Type B pancreatic cell (in vitro differentiated cells): Measurements from ENCODE around the gene PACSIN3. TPM values are rescaled to one million over a fixed set of nuclear protein-coding genes. Genes with fewer than 3 reads are reported as not detected.

Experiments used
- DNase-seq: peaks from one replicate; pipeline ENCODE4 v3.0.0; 2021; ENCODE audit warnings: mixed read lengths; ENCODE audit not compliant: unreplicated experiment; ENCODE audit errors: extremely low spot score
- H3K27ac Mint-ChIP-seq: 2 replicates; pipeline ENCODE4 v1.8.0; 2021; ENCODE audit warnings: mild to moderate bottlenecking, mixed read lengths
- H3K27me3 Mint-ChIP-seq: 2 replicates; pipeline ENCODE4 v1.8.0; 2021; ENCODE audit warnings: mixed read lengths
- H3K36me3 Mint-ChIP-seq: 2 replicates; pipeline ENCODE4 v1.8.0; 2021; ENCODE audit warnings: mixed read lengths
- H3K4me1 Mint-ChIP-seq: one replicate; pipeline ENCODE4 v1.8.0; 2021; ENCODE audit warnings: mixed read lengths; ENCODE audit not compliant: unreplicated experiment
- H3K4me3 Mint-ChIP-seq: 2 replicates; pipeline ENCODE4 v1.8.0; 2021; ENCODE audit warnings: mild to moderate bottlenecking, mixed read lengths
- H3K9me3 Mint-ChIP-seq: 2 replicates; pipeline ENCODE4 v1.8.0; 2021; ENCODE audit warnings: mixed read lengths
- CTCF ChIP-seq: fragments of 200-600 bp; sonication (generic); conservative IDR thresholded peaks from 2 replicates; pipeline ENCODE4 v1.5.0; 2021; ENCODE audit warnings: antibody characterized with exemption, mild to moderate bottlenecking
- total RNA-seq: library from RNA; stranded (reverse); gene quantifications from 2 replicates; pipeline ENCODE4 v1.2.1, GENCODE V29; 2021; ENCODE audit warnings: low replicate concordance

PACSIN3 gene
- total RNA-seq, 1 donor from 2014 or later = 52.5 TPM

GRCh38 chr11:47148903-47149531, 37.2 kb downstream of the PACSIN3 start:
- H3K4me1 Mint-ChIP-seq = peaks cover 35% of the 10 kb centered on the region
- TF ChIP-seq CTCF = no peak
- no peak for DNase-seq
- H3K27me3 Mint-ChIP-seq = no peaks in the 10 kb centered on the region
- H3K36me3 Mint-ChIP-seq = peaks cover 10% of the 10 kb centered on the region
- H3K27ac Mint-ChIP-seq = no peak overlapping the region
- no peak overlapping the region for H3K4me3 Mint-ChIP-seq
- H3K9me3 Mint-ChIP-seq = no peaks in the 10 kb centered on the region

- no peak for TF ChIP-seq CTCF
- no peak for DNase-seq
- Mint-ChIP-seq H3K27me3 (no peaks in the 10 kb centered on the region), H3K4me1 (peaks cover 38% of the 10 kb centered on the region), H3K4me3 (no peak overlapping the region), H3K27ac (no peak overlapping the region), H3K9me3 (no peaks in the 10 kb centered on the region), H3K36me3 (peaks cover 10% of the 10 kb centered on the region)
Observed at GRCh38 chr11:47148270-47148669, 38.0 kb downstream of the PACSIN3 start.

- Mint-ChIP-seq H3K4me3 (no peak overlapping the region), H3K36me3 (peaks cover 10% of the 10 kb centered on the region), H3K4me1 (peaks cover 38% of the 10 kb centered on the region), H3K27ac (no peak overlapping the region), H3K9me3 (no peaks in the 10 kb centered on the region), H3K27me3 (no peaks in the 10 kb centered on the region)
- DNase-seq = no peak
- TF ChIP-seq CTCF = no peak
Observed at GRCh38 chr11:47147681-47148080, 38.6 kb downstream of the PACSIN3 start.

- no peaks in the 10 kb centered on the region for H3K9me3 Mint-ChIP-seq
- H3K27me3 Mint-ChIP-seq = no peaks in the 10 kb centered on the region
- DNase-seq = no peak
- peaks cover 10% of the 10 kb centered on the region for H3K36me3 Mint-ChIP-seq
- H3K4me1 Mint-ChIP-seq = peaks cover 38% of the 10 kb centered on the region
- no peak overlapping the region for H3K27ac Mint-ChIP-seq
- TF ChIP-seq CTCF = no peak
- H3K4me3 Mint-ChIP-seq = no peak overlapping the region
Observed at GRCh38 chr11:47147250-47147649, 39.0 kb downstream of the PACSIN3 start.

GRCh38 chr11:47144541-47144940, 41.7 kb downstream of the PACSIN3 start:
- no peak for DNase-seq
- TF ChIP-seq CTCF = no peak
- Mint-ChIP-seq H3K4me1 (peaks cover 28% of the 10 kb centered on the region), H3K27ac (no peak overlapping the region), H3K36me3 (no peaks in the 10 kb centered on the region), H3K9me3 (no peaks in the 10 kb centered on the region), H3K4me3 (no peak overlapping the region), H3K27me3 (no peaks in the 10 kb centered on the region)

- Mint-ChIP-seq H3K4me1 (peaks cover 27% of the 10 kb centered on the region), H3K27ac (peak overlapping the region; percentile 69), H3K36me3 (peaks cover 4% of the 10 kb centered on the region), H3K9me3 (no peaks in the 10 kb centered on the region), H3K27me3 (no peaks in the 10 kb centered on the region), H3K4me3 (no peak overlapping the region)
- no peak for TF ChIP-seq CTCF
- DNase-seq = no peak
Observed at GRCh38 chr11:47143322-47143721, 42.9 kb downstream of the PACSIN3 start.
